Stimulated activated CD4-positive, alpha-beta T cell treated with anti-CD3 and anti-CD28 coated beads, TNF-alpha, amount 100 ng/mL, for 1 hour (primary cell): ENCODE measurements around the gene GNGT1.

Source experiments
- DNase-seq, 3 donors: peaks; one replicate each; pipeline ENCODE4 v3.0.0-alpha.2; 2020; ENCODE audit warnings: low read depth in 3 of 3, low spot score in 1 of 3

Gene GNGT1

DNA sequence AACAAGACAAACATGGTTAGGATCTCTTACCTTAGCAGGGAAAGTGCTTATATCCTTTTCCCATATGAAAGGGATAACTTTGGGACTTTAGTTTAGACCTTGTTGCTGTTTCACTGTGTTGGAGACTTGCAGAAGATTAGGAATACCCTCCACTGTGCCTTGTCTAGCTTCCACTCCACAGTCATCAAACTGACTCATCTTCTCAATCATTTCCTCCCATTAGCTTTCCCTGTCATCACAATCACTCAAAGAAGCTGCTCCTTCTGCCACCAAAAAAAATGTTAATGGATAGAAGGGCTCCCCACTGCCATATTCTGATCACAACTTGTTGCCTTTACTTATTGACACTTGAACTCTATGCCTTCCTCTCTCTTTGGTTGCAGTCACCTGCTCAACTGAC lies 31.9 kb downstream of the GNGT1 start:
- no peak for DNase-seq

DNA sequence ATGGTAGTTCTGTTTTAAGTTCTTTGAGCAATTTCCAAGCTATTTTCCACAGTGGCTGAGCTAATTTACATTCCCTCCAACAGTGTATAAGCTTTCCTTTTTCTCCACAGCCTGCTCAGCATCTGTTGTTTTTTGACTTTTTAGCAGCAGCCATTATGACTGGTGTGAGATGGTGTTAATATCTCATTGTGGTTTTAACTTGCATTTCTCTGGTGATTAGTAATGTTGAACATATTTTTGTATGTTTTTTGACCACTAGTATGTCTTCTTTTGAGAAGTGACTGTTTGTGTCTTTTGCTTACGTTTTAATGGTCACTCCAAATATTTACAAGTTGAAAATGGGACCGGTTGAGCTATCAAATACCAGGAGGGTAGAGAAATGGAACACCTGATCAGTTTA lies 35.6 kb downstream of the GNGT1 start:
- DNase-seq: no peak

DNA sequence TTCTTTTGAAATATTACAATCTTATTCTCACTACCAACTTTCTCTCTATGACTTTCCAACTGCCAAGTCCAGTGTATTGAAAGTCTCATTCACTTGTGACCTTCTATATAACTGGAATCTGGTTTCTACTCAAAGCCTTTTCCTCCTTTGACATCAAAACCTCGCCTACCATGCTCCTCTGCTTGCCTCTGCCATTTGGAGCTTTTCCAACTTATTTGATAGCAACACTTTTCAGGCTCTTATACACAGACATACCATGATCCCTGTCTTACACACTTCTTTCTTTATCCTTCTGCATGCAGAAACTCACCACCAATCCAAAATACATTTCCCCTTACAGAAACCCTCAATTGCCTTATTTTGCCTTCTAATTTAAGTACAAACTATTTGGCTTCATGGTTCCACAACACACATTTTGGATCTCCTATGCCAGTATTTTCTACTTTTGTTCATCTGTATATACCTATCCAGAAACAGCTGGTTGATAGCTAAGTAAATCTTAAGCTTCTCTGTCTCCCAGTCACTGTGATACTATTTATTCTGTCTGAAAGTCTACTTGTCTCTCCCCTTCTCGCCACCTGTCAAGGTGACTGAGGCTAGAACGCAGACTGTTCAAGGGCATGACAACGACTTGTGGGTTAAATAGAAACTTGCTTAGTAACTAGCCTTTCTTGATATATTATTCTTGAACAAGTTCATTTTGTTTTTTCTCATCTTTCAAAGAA lies 37.6 kb downstream of the GNGT1 start:
- DNase-seq: no peak

DNA sequence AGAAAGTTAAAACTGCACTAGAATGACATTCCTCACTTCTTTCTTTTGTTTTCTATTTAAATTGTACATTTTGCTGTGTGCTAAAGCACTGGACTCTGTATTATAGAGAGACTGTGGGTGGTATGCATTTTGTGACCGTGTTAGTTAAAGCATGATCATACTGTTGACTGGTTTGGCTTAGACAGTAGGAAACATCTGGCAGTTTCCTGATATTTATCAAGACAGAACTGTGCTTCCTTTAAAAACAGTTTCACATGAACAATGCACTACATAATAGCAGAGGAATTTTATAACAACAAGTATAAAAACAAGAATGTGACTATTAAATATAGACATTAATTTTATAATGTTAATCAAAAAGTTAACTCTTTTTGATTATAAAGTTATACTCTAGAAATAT lies 38.3 kb downstream of the GNGT1 start:
- no peak for DNase-seq

DNA sequence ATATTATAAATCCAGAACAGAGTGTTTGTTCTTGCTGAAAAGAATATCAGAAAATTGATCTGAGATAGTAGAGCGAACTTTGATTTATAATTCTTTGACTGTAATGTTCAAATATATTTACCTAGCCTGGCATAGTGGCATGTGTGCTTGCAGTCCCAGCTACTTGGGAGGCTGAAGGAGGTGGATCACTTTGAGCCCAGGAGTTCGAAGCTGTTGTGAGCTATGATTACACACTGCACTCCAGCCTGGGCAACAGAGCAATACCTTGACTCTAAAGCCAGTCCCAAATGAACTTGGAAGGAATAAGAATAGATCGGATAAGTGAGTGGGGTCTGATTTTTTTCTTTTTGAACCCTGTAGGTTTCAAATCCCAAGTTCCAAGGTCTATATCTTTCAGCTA lies 38.7 kb downstream of the GNGT1 start:
- DNase-seq: no peak

DNA sequence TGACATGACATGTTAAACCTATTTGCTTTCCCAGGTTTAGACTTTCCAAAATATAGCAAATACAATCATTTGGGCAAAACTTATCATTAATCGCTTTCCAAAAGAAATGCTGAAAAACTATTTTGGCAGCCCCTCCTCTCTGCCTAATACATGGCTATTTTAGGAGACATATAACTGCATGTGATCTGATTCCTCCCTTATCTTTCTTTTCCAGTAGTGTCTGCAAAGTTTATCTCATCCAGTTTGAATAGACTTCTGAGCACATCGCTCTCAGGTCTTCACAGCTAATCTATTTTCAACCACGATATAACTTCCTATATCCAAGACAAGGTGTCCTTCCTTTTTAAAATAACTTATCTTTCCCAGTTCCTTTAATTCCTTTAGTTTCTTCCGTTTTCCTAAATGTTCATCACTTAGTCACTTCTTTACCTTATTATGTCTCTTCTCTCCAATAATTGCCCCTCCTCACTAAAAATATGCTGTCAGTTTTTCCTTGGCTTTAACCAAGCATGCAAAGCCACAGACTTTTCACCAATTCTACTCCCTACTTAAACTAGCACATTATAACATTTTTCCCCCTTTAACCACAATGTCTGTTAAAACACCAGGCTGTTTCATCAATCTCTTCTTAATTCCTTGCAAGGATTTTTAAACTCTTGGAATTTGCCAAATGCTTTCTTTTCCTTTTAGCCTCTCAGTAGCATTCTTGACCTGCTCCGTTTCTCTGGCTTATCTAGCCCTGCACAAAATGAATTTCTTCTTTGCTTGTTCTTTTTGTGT lies 39.6 kb downstream of the GNGT1 start:
- no peak for DNase-seq

DNA sequence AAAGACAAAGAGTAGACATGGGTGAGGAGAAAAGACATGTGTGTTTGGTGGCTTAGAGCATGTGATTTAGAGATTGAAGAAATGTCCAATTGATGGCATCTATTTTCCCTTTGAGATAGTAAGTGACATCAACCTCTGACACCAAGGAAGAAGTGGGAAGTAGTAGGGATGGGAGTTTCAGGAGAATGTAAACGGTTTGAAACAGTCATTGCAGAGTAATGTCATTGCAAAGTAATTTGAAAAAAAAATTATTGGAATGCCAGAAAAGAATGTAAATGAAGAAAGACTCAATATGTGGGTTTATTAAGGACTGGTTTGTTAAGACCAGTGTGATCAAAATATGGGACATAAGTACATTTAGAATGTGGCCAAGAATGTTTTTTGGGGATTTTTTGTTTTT lies 41.7 kb downstream of the GNGT1 start:
- DNase-seq: no peak

DNA sequence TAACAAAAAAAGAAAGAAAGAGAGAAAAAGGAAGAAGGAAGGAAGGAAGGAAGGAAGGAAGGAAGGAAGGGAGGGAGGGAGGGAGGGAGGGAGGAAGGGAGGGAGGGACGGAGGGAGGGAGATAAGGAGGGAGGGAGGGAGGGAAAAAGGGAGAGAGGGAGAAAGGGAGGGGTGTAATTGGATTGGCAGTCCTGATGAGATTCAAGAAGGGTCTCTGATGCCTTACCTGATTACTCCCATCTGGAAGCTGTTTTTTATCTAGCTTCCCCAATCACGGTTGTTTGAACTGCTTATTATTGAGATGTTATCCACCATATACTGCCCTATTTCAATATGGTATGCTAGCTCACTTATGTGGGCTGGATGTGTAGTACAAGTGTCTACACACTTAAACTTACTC lies 42.5 kb downstream of the GNGT1 start:
- no peak for DNase-seq

DNA sequence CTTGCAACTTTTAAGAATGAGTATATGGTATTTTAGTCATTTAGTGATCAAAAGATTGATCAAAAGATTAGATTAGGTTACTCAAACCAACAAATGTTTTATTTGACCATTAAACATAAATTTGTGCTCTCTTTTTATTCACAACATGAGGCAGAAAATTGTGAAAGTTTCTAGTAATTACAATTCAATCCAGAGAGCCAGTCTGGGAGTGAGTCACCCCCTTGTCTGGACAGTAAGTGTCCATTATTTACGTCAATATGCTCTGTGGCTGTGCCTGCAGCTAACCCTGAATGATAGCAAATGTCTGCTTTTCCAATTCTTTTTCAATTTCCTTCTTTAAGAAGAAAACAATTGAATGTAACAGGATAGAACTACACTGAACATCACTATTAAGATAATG lies 43.1 kb downstream of the GNGT1 start:
- DNase-seq: no peak

DNA sequence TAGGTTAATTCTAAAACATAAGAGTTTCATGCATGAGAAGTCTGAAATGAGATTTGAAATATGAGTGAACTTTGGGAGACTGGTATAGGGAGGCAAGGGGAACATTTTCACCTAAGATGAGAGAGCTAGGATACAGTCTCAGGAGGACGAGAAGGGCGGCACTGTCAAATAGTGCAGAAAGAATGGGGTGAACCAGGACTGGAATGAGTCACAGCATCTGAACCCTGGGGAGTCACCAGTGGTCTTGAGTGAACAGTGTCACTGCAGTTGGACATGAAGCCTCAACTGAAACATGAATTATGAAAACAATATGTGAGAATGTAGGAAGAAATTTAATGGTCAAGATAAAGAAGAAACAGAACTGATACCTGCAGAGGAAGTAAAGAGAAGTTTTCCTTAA lies 48.9 kb downstream of the GNGT1 start:
- DNase-seq: no peak

DNA sequence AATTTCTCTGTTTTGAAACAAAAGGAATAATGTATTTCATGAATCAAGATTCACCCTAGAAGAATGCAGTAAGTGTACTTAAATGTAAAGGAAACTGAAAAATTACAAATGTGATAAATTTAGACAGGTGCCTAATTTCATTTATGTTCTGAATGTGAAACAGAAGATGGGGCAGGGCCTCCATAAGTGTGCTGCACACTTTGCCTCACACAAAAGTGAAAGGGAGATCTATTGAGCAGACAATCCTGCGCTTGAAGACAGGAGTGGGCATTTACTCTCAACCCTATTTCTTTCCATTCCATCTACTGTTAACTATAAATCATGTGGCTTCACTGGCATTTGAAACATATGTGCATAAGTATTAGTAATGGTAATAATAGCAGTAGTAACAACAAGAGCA lies 51.4 kb downstream of the GNGT1 start:
- no peak for DNase-seq

DNA sequence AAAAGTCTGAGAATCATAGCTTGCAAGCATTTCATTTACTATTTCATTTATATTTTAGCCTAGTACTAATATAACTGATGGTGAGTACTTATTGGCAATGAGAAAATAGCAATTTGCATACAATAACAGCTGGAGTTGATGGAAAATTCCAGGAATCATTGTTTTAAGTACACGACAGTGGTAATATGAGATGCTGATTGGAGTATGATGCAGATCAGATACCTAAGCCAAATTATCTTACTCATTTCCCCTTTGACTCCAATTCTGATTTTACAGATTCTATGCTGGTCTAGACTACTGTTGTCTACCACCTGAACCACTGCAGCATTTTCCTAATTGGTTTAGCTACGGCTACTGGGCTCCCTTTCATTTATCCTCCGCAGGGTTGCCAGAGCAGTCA lies 51.8 kb downstream of the GNGT1 start:
- no peak for DNase-seq

DNA sequence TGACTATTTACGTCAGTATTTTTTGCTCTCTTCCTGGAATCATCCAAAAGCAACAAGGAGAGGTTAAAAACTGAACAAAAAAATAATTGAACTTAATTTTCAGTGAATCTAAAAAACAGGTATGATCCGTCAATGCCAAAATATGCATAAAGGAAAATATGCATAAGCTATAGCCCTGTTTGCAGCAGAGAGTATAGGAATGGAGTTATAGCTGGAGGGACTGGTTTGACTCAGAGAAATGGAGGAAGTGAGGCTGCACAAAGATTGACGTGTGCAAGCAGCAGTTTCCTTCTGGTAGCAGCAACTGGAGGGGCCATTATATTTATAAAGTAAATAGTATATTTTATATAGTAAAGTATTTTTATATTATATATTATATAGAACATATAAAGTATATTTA lies 52.3 kb downstream of the GNGT1 start:
- no peak for DNase-seq
